Uterus (tissue), 4 donors: Measurements from ENCODE around the gene NRM. TPM values are rescaled to one million over a fixed set of nuclear protein-coding genes. Genes with fewer than 3 reads are reported as not detected.

ENCODE experiments used
- DNase-seq, 2 donors: peaks; one replicate each; pipeline ENCODE4 v3.0.0-alpha.2; 2019 to 2020
- H3K27ac ChIP-seq, 2 donors: fragments of 200-600 bp; sonication (generic); 1 replicate in 1 of 2; 2 replicates in 1 of 2; pipeline ENCODE4 v1.5.1; 2016 to 2018
- H3K27me3 ChIP-seq, 2 donors: fragments of 200-600 bp; sonication (generic); one replicate each; pipeline ENCODE4 v1.5.1; 2018 to 2019; ENCODE audit warnings: control low read depth in 1 of 2
- H3K36me3 ChIP-seq, 2 donors: fragments of 200-600 bp; sonication (generic); one replicate each; pipeline ENCODE4 v1.5.1; 2019; ENCODE audit warnings: control low read depth in 1 of 2
- H3K4me1 ChIP-seq, 2 donors: fragments of 200-600 bp; sonication (generic); one replicate each; pipeline ENCODE4 v1.5.1; 2018 to 2019; ENCODE audit warnings: control low read depth in 1 of 2
- H3K4me3 ChIP-seq, 2 donors: fragments of 200-600 bp; sonication (generic); 1 replicate in 1 of 2; 2 replicates in 1 of 2; pipeline ENCODE4 v1.5.1; 2018 to 2019; ENCODE audit warnings: mild to moderate bottlenecking in 1 of 2
- H3K9me3 ChIP-seq, 2 donors: fragments of 200-600 bp; sonication (generic); one replicate each; pipeline ENCODE4 v1.5.1; 2019; ENCODE audit warnings: control low read depth in 1 of 2
- POLR2A ChIP-seq, 2 donors: fragments of 450-650 bp; IDR thresholded peaks; one replicate each; pipeline ENCODE4 v1.6.1; 2016; ENCODE audit warnings: antibody characterized with exemption in 2 of 2, mild to moderate bottlenecking in 1 of 2, moderate library complexity in 1 of 2
- intact Hi-C: fragments of 100-400 bp; cut with DNase I; formaldehyde crosslinking; loops from one replicate; pipeline ENCODE4 v1.15.1; 2023; ENCODE audit warnings: low total_unique reads
- total RNA-seq, 4 donors: library from RNA; depleted of rRNA in 3 of 4; stranded (reverse); fragments of >200 nt in 3 of 4; gene quantifications; one replicate each; pipeline versions ENCODE4 v1.1.0 to v1.2.4, GENCODE V29; 2014 to 2023
- TF ChIP-seq, protein P1 (sequence below), 4 experiments: fragments of 200-600 bp in 2 of 4; fragments of 450-650 bp in 2 of 4; sonication (generic) in 2 of 4; IDR thresholded peaks; one replicate each; pipeline ENCODE4 v1.5.1; 2016 to 2019; ENCODE audit warnings: antibody characterized with exemption in 4 of 4, mild to moderate bottlenecking in 2 of 4, moderate library complexity in 1 of 4
- donor health status: DM: yes; HTN: yes; CAD: no.

NRM gene
- total RNA-seq, 4 donors from 2014 or later, result 0.59 to 29.3 (median 5.4) TPM

DNA sequence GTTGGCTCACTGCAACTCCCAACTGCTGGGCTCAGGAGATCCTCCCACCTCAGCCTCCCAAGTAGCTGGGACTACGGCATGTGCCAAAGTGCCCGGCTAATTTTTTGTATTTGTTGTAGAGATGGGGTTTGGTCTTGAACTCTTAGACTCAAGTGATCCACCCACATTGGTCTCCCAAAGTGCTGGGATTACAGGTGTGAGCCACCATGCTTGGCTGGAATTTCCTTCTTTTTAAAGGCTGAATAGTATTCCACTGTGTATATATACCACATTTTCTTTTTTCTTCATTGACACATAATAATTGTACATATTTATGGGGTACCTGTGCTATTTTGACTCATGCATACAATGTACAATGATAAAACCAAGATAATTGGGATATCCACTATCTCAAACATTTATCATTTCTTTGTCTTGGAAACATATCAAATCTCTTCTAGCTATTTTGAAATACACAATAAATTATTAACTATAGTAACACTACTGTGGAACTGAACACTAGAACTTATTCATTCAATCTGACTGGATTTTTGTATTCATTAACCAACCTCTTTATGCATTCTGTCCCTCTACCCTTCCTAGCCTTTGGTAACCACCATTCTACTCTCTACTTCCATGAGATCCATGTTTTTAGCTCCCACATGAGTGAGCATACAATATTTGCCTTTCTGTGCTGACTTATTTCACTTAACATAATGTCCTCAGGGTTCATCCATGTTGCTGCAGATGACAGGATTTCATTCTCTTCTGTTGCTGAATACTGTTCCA, 18.5 kb upstream of the NRM start:
- H3K27me3 ChIP-seq, result no peaks in the 10 kb centered on the region
- H3K4me1 ChIP-seq, result no peaks in the 10 kb centered on the region
- H3K36me3 ChIP-seq, result no peaks in the 10 kb centered on the region
- no peak overlapping the region for H3K27ac ChIP-seq
- no peak for DNase-seq
- intact Hi-C loops, result no loop called here
- no peaks in the 10 kb centered on the region for H3K9me3 ChIP-seq
- H3K4me3 ChIP-seq, result no peak overlapping the region
- TF ChIP-seq, protein P1, sequence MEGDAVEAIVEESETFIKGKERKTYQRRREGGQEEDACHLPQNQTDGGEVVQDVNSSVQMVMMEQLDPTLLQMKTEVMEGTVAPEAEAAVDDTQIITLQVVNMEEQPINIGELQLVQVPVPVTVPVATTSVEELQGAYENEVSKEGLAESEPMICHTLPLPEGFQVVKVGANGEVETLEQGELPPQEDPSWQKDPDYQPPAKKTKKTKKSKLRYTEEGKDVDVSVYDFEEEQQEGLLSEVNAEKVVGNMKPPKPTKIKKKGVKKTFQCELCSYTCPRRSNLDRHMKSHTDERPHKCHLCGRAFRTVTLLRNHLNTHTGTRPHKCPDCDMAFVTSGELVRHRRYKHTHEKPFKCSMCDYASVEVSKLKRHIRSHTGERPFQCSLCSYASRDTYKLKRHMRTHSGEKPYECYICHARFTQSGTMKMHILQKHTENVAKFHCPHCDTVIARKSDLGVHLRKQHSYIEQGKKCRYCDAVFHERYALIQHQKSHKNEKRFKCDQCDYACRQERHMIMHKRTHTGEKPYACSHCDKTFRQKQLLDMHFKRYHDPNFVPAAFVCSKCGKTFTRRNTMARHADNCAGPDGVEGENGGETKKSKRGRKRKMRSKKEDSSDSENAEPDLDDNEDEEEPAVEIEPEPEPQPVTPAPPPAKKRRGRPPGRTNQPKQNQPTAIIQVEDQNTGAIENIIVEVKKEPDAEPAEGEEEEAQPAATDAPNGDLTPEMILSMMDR (IDR thresholded peaks at IDR 0.05), result no peak
- TF ChIP-seq POLR2A (IDR thresholded peaks at IDR 0.05), result no peak

DNA sequence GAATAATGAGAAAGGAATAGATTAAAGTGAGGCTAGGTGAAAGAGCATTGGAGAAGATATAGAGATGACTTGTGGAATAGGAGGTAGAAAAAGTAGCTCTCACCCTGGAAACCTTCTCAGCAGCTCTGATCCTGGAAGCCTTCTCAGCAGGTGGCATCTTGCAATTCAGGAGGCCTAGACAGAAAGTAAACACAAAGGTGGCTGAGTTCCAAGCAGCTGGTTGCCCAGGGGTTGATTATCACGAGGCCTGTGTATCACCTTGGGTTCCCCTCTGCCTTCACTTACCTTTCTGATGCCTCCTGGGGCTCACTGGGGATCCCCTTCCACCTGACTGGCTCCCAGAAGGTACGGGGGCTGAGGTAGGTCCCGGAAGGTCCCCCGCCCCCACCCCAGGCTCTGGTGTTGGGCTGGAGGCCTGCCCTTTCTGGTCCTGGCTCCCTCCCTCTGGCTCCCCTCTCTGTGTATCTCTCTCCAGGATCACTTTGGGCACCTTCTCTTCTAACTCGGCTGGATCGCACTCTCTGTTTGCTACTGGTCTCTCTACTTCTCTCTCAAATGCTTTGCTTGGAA, 16.6 kb upstream of the NRM start:
- intact Hi-C loops, result no loop called here
- Histone ChIP-seq H3K27me3 (no peaks in the 10 kb centered on the region), H3K36me3 (no peaks in the 10 kb centered on the region), H3K27ac (no peak overlapping the region), H3K9me3 (no peaks in the 10 kb centered on the region), H3K4me1 (no peaks in the 10 kb centered on the region), H3K4me3 (no peak overlapping the region)
- TF ChIP-seq, protein P1 (IDR thresholded peaks at IDR 0.05), result no peak
- TF ChIP-seq POLR2A (IDR thresholded peaks at IDR 0.05), result no peak
- DNase-seq, result no peak

DNA sequence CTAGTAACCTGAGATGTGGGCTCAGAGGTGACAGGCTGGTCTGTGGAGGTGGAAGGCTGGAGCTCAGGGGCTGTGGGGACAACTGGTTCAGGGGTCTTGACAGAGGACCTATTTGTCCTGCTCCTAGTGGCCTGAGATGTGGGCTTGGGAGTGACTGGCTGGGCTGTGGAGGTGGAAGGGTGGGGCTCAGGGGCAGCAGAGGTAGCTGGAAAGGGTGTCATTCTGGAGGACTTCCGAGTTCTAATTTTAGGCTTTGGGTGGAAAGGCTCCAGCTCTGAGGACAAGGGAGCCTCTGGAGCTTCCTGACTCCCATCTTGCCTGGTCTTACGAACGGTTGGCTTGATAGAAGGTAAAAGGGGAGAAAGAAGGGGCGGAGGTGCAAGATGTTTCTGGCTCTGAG, 14.8 kb upstream of the NRM start:
- H3K9me3 ChIP-seq, result no peaks in the 10 kb centered on the region
- no peaks in the 10 kb centered on the region for H3K4me1 ChIP-seq
- no peaks in the 10 kb centered on the region for H3K36me3 ChIP-seq
- H3K4me3 ChIP-seq, result no peak overlapping the region
- H3K27ac ChIP-seq, result no peak overlapping the region
- no peak for DNase-seq
- intact Hi-C loops, result no loop called here
- no peaks in the 10 kb centered on the region for H3K27me3 ChIP-seq
- TF ChIP-seq, protein P1 (IDR thresholded peaks at IDR 0.05), result no peak
- TF ChIP-seq POLR2A (IDR thresholded peaks at IDR 0.05), result no peak

DNA sequence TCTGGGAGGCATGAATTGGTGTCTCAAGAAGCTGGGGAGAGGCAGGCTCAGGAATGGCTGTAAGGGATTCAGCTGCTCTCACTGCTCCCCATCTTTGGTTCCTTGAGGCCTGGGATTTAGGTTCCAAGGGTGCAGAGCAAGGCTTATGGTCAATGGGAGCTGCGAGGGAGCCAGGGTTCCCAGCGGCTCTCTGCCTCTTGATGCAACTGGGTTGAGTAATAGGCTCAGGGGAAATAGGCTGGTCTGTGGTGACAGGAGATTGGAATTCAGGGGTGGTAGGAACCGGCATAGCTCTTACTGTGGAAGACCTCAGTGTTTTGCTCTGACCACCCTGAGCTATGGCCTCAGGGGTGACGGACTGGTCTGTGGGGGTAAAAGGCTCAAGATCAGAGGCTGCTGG, 13.0 kb upstream of the NRM start:
- Histone ChIP-seq H3K4me1 (no peaks in the 10 kb centered on the region), H3K9me3 (no peaks in the 10 kb centered on the region), H3K27ac (no peak overlapping the region), H3K36me3 (no peaks in the 10 kb centered on the region), H3K4me3 (no peak overlapping the region), H3K27me3 (no peaks in the 10 kb centered on the region)
- intact Hi-C loops, result no loop called here
- DNase-seq, result no peak
- TF ChIP-seq, protein P1 (IDR thresholded peaks at IDR 0.05), result no peak
- no peak for TF ChIP-seq POLR2A (IDR thresholded peaks at IDR 0.05)

DNA sequence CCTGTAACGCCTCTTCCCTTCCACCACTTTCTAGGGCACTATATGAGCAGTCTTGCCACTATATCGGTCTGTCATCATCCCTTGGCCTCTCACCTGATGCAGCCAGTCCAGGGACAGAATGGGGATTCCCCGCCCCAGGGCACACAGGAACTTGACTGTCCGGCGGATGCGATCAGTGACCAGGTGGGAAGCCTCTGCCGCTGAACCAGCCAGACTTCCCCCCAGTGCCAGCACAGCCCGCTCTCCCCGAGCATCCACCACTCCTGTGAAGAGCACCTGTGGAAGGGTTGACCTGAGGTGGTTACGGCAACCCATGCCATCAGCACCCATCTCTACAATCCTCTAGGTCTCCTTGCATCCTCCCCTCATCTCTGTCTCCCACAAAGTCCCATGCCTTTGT, 12.2 kb upstream of the NRM start:
- H3K9me3 ChIP-seq, result no peaks in the 10 kb centered on the region
- H3K4me3 ChIP-seq, result no peak overlapping the region
- no peaks in the 10 kb centered on the region for H3K36me3 ChIP-seq
- TF ChIP-seq, protein P1 (IDR thresholded peaks at IDR 0.05), result no peak
- TF ChIP-seq POLR2A (IDR thresholded peaks at IDR 0.05), result no peak
- H3K27me3 ChIP-seq, result no peaks in the 10 kb centered on the region
- intact Hi-C loops, result no loop called here
- no peaks in the 10 kb centered on the region for H3K4me1 ChIP-seq
- no peak overlapping the region for H3K27ac ChIP-seq
- DNase-seq, result no peak
